ENCODE measurements around the gene NIN.
A peak's percentile ranks its signal among the peaks of the same experiment; 100 is the strongest.

Gene NIN, protein sequence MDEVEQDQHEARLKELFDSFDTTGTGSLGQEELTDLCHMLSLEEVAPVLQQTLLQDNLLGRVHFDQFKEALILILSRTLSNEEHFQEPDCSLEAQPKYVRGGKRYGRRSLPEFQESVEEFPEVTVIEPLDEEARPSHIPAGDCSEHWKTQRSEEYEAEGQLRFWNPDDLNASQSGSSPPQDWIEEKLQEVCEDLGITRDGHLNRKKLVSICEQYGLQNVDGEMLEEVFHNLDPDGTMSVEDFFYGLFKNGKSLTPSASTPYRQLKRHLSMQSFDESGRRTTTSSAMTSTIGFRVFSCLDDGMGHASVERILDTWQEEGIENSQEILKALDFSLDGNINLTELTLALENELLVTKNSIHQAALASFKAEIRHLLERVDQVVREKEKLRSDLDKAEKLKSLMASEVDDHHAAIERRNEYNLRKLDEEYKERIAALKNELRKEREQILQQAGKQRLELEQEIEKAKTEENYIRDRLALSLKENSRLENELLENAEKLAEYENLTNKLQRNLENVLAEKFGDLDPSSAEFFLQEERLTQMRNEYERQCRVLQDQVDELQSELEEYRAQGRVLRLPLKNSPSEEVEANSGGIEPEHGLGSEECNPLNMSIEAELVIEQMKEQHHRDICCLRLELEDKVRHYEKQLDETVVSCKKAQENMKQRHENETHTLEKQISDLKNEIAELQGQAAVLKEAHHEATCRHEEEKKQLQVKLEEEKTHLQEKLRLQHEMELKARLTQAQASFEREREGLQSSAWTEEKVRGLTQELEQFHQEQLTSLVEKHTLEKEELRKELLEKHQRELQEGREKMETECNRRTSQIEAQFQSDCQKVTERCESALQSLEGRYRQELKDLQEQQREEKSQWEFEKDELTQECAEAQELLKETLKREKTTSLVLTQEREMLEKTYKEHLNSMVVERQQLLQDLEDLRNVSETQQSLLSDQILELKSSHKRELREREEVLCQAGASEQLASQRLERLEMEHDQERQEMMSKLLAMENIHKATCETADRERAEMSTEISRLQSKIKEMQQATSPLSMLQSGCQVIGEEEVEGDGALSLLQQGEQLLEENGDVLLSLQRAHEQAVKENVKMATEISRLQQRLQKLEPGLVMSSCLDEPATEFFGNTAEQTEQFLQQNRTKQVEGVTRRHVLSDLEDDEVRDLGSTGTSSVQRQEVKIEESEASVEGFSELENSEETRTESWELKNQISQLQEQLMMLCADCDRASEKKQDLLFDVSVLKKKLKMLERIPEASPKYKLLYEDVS (N-terminal part only)

GRCh38 chr14:50830932-50831725 is at the start of gene NIN:
Gene NIN (minus strand): TSS chr14:50831162. CDS start chr14:50822056, 9,106 bp downstream.
- intact Hi-C loops (cut with DNase I): loop anchor here (2.0 kb wide), 1 partner anchor 270 kb away; the partner anchor contains the start of gene ATL1
- DNase-seq: peak; percentile 42 to 95 (median 72)

- DNase-seq: no peak
- intact Hi-C loops (cut with DNase I): no loop called here
Observed at GRCh38 chr14:50875359-50876070, 44.6 kb upstream of the NIN start.

DNA sequence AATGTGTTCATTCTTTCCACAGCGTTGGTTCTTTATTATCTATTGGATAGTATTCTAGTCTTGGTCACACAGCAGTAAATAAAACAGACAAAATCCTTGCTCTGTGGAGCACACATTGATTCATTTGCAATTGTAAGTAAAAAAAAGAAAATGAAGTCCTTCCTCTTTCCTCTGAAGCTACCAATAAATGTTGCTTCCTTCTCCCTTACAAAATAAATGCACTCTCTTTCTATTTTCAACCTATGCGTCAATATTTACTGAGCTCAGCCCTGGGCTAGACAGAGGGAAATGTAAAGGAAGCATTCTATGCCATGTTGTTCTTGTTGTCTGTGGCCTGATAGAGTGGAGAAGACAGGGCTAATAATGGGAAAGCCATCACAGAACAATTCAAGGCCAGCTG is 43.8 kb upstream of the NIN start:
- no peak for DNase-seq
- intact Hi-C loops (cut with DNase I): no loop called here

DNA sequence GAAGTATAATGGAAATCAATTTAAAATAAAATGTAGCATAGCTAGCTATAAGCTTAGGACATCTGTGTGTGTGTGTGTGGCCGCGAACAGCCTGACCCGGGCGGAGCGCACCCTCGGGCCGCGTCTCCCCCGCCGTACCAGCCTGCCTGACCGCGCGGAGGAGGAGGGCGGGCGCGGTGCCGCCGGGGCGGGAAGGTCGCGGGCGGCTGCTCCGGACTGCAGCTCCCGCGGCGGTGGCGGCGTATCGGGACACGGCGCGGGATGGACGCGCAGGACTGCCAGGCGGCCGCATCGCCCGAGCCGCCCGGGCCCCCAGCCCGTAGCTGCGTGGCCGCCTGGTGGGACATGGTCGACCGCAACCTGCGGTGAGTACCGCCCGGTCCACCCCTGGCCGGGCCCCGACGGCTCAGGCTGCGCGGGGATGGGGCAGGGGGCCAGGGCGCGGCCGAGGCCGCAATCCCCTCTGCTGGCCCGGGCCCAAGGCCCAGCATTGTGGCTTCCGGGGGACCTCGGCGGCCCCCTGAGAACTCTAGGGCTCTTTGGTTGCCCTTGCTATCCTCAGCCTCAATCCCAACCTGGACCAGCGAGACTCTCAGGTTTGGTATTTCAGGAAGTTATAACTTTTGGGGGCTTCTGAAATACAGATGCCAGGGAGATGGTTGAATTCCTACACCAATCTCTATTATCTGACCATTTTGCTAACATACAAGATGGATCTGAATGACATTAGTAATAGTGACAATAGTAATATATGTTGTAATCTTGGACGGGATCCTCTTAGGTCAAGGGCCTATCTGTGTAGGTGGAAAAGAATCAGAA is 41.2 kb upstream of the NIN start, which contains the start of gene ABHD12B:
Gene ABHD12B (plus strand): TSS at position 140 of the 819 bp plus-strand sequence. CDS start 122 bp downstream, at position 262.
- peak in 1 of 10 donors; percentile 62 for DNase-seq
- intact Hi-C loops (cut with DNase I): no loop called here

DNA sequence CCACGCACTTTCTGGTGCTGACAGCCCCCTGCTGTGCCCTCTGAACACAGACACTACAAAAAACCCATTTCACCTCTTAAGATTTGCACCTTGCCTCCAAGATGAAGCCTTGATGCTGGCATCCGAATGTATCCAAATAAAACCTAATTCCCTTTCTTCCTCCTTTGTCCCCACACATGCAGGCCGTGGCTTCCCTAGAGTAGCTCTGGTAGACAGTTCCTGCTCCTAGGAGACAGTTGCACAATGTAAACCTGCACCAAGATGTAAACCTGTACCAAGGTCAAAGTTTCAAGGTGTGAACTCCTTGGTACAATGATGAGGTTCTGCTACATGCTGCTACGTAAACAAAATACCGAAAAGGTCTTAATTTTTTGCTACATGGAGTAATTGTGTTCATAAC is 40.3 kb upstream of the NIN start:
- intact Hi-C loops (cut with DNase I): no loop called here
- DNase-seq: no peak

GRCh38 chr14:50865391-50866076 is 34.6 kb upstream of the NIN start:
- intact Hi-C loops (cut with DNase I): loop anchor here (10.0 kb wide), 1 partner anchor 251 kb away; no protein-coding TSS in a partner anchor
- no peak for DNase-seq

- intact Hi-C loops (cut with DNase I): loop anchor here (5.0 to 10.0 kb wide), 2 partner anchors 92 to 250 kb away; no protein-coding TSS in a partner anchor
Observed at GRCh38 chr14:50864946-50865345, 34.0 kb upstream of the NIN start.

DNA sequence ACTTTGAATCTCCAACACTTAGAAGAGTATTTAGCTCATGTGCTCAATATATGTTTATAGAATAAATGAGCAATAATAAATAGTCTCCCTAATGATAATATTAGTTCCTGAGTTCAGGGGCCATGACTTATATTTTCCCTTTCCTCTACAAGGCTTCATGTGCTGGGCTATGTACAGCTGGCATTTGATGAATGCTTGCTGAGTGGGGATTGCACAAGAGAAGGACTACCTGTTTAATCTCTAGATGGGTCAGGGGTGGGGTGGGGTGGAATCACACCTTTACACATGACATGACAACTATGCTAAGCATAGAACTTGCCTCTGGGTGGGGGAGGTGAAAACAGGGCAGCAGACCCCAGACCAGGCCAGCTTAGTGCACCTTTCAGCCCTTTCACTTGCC is 33.3 kb upstream of the NIN start:
- intact Hi-C loops (cut with DNase I): loop anchor here (5.0 to 10.0 kb wide), 2 partner anchors 93 to 249 kb away; no protein-coding TSS in a partner anchor

More at GRCh38 chr14:50864946-50865345, 34.0 kb upstream of the NIN start:
- DNase-seq: no peak

DNA sequence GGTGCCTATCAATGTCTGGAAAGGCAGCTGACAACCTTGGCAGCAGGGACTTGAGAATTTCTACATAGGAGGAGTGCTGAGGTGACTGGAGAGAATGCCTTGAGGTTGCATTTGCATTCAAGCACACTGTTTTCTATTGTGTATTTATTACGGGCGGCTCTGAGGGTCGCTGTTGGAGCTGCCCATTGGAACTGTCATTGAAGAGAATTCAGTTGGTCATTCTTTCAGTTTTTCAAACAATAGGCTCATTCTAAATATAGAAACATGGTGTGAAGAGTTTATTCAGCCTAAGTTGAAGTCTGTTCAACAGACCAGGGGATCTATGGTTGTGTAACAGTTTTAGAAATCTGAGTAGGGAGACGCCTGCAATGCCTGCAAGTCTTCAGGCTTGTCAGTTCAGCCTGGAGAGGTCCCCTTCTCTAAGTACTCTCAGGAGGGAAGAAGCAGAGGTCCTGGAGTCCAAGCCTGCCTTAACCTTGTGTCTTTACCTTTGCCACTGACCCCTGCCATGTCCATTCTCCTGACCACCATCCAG is 31.1 kb upstream of the NIN start:
- DNase-seq: no peak

More for the DNA sequence above, 33.3 kb upstream of the NIN start:
- no peak for DNase-seq

GRCh38 chr14:50860478-50861086 is 29.6 kb upstream of the NIN start:
- intact Hi-C loops (cut with DNase I): loop anchor here (5.0 to 10.0 kb wide), 2 partner anchors 97 to 246 kb away; no protein-coding TSS in a partner anchor
- DNase-seq: peak; percentile 71 to 96 (median 85)

More for the DNA sequence above, 31.1 kb upstream of the NIN start:
- intact Hi-C loops (cut with DNase I): loop anchor here (5.0 to 10.0 kb wide), 2 partner anchors 95 to 247 kb away; no protein-coding TSS in a partner anchor

DNA sequence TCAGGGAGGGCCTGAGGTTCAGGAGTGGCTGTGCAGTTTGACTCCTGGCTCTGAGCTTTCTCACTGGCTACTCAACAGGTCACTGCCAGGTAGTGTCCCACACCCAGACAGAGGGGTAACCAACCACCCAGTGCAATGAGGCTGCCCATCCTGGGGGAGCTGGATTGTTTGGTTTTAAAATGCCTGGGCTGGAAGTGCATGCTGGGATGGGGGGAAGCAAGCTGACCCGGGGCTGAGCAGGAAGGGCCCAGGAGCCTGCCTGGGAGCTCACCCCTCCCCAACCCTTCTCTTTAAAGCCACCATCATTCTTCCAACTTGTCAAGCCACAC is 28.3 kb upstream of the NIN start:
- DNase-seq: peak in 1 of 10 donors; percentile 27
- intact Hi-C loops (cut with DNase I): loop anchor here (10.0 kb wide), 1 partner anchor 74 kb away; no protein-coding TSS in a partner anchor

DNA sequence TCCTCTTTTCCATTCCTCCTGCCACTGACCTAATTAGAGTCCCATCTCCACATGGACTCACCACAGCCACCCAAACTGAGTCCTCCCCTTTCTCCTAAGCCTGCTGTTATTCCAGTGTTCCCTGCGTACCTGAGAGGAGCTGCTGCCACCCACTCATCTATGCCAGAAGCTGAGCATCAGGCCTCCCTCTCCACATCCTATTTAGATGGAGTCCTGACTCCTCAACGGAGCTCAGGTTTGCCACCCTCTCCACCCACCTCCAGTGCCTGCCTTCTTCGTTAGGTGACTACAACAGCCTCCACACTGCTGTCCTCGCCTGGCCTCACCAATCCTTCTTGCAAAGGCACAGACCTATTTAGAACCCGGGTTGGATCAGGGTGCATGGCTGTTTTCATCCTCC is 25.7 kb upstream of the NIN start:
- intact Hi-C loops (cut with DNase I): loop anchor here (10.0 kb wide), 1 partner anchor 72 kb away; no protein-coding TSS in a partner anchor
- DNase-seq: peak in 2 of 10 donors; percentile 44 to 75

- intact Hi-C loops (cut with DNase I): loop anchor here (10.0 kb wide), 1 partner anchor 71 kb away; no protein-coding TSS in a partner anchor
- no peak for DNase-seq
Observed at GRCh38 chr14:50855558-50855957, 24.6 kb upstream of the NIN start.

- DNase-seq: no peak
- intact Hi-C loops (cut with DNase I): loop anchor here (10.0 kb wide), 1 partner anchor 70 kb away; no protein-coding TSS in a partner anchor
Observed at GRCh38 chr14:50854521-50854920, 23.6 kb upstream of the NIN start.

GRCh38 chr14:50853891-50854290 is 22.9 kb upstream of the NIN start:
- no peak for DNase-seq
- intact Hi-C loops (cut with DNase I): loop anchor here (10.0 kb wide), 1 partner anchor 69 kb away; no protein-coding TSS in a partner anchor
